HG02852 (cell line): ENCODE measurements around the gene NTNG1.
"Not testable (repeated sequence)": the region's sequence is repeated elsewhere in the genome, so short reads cannot be mapped to it uniquely, and the experiment has no call there.

ENCODE experiments used
- ATAC-seq: cut with Tn5 transposase; IDR thresholded peaks from one replicate; pipeline ENCODE4 v1.9.1; 2021; ENCODE audit warnings: mild to moderate bottlenecking, moderate library complexity; ENCODE audit not compliant: unreplicated experiment

NTNG1 gene

DNA sequence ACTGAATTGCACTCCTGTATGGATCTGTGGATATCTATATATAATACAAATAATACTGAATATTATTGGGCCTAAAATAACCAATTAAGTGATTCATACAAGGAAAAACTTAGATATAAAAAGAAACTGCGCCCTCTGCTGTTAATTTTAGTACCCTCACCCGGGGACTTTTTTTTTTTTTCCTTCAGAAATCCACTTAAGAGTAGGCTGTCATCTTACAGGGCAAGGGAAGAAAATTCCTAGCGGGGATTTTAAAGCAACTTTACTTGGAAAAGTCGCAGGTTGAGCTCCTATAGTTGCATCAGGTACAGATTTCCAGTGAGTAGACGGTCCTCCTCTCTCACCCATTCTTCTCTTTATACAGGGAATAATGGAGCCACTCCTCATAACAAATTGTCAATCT, 1.3 kb downstream of the NTNG1 start:
- no peak for ATAC-seq

DNA sequence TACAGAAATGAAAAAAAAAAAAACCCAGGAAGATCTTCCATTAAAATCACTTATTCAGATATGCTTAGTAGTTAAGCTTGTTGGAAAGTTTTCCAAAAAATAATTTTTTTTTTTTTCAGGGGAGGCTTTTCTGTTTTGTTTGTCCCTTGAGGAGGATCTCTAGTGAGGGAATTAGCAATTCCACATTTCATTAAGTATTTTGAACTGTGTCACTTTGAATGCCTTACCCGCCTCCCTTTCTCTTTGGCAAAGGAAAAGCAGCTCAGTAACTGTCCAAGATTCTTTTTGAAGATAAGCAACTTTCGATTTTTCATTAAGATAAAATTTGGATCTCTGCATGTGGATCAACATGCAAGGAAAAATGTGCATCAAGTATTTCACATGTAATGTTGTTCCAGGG, 1.8 kb downstream of the NTNG1 start:
- no peak for ATAC-seq

DNA sequence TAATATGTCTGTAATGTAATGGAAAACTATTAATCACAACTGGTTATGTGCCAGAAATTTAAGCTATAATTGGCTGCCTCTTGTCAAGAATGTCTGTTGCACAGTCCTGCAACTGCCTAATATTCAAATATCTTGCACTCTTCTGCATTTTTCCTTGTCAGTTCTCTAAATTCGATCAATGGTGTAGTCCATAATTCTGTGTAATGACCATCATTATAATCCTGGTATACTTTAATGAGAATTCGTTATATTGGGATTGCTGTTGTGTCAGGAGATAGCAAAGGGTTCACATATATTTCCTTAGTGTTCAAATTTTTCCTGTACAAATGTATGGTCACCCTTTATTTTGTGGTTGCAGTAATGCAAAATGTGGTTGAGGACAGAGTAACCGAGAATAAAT, 4.8 kb downstream of the NTNG1 start:
- no peak for ATAC-seq

DNA sequence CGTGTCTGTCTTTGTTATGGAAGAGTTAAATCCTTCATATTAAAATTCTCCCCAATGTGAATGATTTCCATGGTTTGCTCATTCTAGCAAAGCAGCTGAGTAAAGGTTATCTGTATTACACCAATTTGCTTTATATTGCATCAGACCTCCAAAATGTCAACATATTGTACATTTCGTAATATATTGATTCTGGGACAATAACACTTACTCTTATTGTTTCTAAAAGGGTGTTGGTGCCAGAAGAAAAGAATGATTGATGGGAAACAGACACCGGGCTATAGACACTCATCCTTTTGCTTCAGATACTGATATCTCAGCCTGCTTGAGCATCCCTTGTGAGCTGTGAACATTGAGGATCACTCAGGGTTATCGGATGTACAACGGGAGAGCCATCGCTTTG, 7.0 kb downstream of the NTNG1 start:
- no peak for ATAC-seq

DNA sequence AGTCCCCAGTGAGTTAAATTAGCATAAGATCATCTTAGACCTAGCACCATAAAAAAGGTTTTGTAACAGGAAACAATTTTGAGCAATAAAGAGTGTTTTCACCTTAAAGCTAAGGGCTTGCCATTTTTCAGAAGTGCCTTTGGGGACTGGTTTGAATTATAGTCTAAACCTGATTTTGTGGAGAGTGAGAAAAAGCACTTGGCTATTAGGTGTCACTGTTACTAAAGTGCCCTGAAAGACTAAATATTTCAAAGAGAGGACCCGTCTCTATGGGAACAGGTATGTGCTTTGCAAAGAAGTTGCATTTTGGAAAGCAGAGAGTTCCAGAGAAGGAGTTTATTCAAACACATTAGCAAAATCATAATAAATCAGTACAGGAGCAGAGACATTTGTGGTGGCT, 9.1 kb downstream of the NTNG1 start:
- no peak for ATAC-seq

DNA sequence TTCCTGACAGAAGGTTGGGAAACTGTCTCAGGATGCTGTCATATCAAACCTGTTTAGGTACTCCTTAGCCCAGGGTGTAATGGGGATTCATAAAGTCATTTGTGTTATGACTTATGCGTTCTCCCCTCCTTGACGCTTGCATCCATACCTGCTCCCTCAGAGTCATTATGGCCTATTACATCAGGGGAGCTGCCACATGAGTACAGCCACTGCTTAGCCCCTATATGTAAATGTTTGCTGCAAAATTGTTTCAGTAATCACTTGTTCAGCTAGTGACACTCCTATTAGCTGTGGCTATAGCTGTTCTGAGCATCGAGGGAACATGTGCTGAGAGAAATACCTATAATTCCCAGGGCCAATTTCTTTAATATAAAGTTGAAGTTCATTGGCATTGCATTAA, 10.5 kb downstream of the NTNG1 start:
- no peak for ATAC-seq

DNA sequence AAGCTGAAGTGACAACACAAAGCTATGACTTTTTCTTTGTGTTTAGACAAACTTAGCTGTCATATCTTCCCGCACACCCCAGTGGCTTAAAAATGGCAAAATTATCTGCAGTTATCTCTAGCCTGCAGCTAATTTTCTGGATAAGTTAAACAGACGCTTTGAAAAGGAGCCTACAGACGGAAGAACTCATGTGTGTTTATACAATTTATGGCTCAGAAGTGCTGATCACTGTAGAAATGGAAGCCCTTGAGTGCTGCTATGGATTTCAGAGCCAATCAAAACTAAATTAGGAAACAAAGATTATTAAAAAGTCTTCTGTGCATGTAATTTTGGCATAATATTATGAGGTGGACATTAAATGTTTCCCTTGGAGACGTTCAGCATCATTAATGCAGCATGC, 11.6 kb downstream of the NTNG1 start:
- no peak for ATAC-seq

DNA sequence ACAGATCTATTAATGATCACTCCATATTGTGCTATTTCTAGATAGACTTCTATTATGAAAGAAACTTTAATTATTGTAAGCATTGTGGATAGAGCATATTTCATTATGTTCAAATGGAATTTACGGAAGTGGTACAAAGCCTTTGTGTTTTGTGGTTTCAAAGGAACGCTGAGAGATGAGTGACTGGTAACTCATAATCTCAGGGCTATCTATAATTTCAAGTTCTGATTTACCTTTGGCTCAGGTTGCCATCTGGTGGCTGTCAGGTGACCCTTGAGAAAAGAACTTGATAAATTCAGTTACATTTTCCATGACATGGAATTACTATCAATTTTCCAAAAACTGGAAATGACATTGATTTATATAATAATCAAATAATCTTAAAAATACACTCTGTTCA, 12.2 kb downstream of the NTNG1 start:
- ATAC-seq, result no peak

DNA sequence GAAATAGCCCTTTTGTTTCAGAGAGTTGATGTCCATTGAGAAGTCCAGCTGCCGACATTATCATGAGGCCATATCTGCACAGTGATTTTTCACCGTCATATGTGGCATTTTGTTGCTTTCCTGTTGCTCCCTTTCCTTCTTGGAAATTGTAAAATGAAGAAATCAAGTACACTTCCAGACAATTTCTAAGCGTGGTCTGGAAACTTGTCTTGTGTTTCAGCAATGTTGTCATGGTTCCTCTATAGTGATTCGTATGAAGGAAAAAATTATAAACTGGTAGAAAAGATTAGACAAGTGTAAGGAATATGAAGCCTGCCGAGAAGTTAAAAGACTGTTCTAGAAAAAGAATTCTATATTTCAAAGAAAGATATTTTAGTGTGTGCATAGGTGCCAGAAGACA, 17.7 kb downstream of the NTNG1 start:
- ATAC-seq, result no peak

DNA sequence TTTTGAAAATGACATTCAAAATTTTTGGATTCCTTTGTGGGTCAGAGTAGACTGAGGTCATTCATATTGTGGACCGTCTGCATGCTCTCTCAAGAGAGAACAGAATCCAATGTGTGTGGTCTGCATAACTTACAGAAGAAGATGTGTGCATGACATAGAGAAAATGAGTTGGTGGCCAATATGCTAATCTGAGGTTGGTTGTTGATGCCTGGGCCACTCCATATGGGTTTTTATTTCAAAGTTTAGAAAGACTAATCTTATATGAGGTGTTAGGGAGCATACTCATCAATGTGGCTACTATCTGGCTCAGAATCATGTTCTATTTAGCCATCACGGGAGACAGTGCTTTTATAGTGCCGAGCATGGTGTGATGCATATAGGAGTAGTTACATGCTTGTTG, 18.2 kb downstream of the NTNG1 start:
- ATAC-seq, result no peak

DNA sequence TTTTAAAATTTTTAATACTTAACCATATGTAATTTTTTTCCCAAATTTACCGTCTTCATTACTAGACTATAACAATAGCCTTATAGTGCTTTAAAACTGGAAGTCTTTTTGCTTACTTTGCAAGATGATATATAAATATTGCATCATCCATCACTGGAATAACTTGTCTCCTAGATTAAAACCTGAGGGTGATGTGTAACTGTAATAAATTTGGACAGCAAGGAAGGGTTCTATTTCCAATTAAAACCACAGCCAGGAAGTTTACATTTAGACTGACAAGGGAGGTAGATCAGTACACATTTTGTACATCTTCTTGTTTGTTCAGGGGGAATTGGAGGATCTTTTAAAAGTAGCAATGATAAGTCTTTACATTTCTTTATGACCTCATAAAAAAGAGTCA, 21.9 kb downstream of the NTNG1 start:
- ATAC-seq, result no peak

DNA sequence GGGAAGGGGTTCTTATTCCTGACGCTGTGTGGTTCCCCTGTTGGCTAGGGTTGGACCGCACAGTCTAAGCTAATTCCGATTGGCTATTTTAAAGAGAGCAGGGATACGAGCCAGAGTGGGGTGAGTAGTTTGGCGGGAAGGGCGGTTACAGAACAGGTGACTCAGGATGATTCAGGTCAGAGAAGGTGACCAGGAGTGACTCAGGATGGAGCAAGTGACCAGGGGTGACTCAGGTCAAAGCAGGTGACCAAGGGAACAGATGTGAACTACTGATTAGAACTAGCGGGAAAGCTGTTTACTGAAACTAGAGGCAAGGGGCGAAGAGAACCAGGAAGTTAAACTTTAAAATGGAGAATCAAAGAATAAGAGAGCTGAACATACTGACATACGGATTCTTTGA, 24.1 kb downstream of the NTNG1 start:
- not testable (repeated sequence) for ATAC-seq

DNA sequence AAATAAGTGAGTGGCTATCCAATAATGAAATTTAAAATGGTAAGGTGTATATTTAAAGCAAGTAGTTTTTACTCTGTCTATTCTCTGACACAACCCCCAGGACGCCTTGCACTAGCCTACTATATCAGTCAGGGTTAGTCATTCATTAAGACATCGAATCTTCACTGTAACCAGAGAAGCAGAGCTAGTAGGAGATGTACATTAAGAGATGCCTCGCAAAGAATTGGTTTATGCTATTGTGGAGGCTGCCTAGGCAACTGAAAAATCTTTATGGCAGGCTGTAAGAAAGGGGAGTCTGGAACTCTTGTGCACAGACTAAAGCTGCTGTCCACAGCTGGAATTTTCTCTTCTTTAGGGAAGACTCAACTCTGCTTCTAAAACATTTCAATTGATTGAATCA, 28.8 kb downstream of the NTNG1 start:
- no peak for ATAC-seq

DNA sequence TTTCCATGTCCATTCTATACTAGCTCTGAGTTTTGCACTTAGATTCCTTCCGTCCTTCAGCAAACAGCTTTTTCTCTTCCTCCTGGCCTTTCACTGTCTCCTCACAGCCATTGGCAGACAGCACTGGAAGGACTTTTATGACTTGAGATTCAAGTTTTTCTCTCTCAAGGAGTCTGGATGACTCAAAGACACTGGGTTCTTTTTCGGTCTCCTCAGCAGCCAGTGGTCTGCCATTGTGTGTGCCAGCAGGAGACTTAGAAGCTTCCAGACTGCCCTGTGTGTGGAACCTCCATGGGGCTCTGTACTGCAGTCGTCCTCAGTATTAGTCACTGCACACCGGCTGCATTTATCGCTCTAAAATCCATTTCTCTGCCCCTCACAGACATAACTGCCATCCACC, 30.5 kb downstream of the NTNG1 start:
- no peak for ATAC-seq

DNA sequence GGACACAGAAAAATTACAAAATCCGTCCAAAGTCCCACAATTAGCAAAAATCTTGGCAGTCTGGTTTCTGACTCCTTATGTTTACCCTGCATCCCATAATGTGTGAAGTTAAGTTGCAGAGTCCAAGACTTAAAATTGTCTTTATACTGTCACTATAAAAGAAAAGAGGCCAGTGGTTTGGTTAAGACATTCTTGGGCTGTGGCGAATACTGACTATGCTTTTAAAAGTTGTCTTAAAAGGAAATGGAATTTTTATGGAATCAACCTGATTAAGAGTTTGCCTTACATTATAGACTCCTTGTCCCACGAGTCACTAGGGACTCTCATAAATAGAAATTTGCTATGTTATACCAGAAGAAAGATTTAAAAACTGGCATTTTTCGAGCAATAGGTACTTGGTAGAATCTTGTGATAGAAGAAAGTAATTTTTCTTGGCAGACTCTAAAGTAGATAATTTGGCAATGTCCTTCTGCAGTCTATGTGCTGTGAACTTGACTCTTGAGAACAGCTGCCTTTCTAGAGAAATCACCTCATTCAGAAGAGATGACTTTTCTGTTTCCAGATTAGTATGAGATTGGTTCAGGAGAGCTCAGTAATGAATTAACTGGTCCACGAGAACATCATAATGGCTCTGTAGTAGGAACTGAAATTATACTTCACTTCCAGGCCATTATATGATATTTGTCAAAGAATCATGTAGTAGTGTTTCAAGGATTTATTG, 31.8 kb downstream of the NTNG1 start:
- no peak for ATAC-seq

DNA sequence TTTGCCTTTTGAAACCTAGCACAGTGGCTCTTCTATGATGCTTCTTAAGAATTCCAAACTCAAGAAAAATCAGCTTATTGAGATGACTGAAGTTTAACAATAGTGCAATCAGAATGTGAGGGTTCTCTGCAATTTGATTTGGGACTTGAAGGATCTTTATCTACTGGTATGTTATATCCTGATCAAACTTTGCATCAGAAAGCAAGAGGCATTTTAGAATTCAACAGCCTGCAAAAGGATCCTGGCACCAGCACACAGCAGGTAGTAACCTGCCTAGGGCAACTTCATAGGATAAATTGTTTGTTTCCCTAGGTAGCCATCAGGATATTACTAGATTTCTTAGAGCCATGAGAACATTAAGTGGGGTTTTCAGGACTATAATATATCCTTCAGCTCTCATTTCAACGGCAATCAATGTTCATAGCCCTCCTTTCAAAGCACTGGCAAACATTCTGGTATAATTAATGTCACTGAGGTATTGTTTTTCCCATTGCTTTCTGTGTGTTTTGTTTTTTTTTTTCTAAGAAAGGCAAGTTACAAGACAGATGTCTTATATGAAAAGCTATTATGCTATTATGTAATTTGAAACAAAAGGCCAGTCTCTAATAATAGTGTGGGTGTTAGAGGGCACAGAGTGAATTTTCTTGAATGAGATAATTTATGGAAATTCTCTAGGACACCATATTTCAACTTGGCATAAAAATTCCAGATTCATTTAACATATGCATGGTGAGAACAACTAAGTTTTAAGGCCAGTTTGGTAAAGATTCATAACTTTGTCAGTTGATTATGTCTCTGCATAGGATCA, 34.5 kb downstream of the NTNG1 start:
- ATAC-seq, result no peak

DNA sequence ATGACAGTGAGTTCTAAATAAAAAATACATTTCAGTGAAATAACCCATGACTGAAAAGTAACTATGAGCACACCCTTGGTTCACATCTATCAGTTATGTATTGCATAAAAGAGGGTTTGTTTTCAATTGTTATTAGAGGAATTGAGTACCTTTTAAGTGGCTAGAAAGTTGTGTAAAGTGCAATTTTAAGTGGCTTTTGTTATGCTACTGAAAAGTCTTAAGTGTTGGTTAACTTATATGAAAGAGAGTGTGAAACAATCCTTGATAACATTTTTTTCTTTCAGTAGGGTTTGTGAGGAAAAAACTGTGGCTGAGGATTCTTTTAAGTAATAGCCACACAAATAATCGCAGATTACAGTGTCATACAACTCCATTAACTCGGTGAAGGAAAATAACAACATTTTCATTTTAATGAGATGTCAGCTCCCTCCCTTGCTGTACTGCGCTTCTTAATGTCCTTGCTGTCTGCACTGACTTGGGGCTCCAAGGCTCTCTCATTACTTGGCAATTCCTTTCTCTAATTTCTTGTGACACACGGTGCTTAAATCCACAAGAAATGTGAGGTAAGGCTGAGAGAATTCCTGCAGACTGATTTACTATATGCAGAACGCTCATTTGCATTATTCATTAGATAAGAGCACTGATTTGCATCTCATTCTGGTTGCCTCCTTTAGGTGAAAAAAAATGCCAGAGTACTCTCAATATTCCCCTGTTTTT, 40.6 kb downstream of the NTNG1 start:
- ATAC-seq, result no peak

DNA sequence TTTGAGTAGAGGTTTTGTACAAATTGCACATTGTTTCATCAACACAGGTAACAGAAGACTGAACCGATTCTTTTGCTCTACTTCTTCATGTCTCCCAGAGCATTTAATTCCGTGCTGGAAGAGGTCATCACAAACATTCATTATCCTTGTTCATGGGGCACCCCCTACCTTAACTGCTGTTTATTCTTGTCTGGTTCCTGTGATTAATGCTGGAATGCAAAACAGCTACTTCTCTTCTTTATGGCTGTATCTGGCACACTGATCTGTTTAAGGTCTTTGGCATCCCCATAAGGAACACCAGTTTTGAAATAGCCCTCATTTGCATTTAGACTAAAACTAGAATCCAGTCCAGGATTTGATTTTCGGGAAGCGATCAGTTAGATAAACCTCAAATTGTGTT, 42.2 kb downstream of the NTNG1 start:
- no peak for ATAC-seq

DNA sequence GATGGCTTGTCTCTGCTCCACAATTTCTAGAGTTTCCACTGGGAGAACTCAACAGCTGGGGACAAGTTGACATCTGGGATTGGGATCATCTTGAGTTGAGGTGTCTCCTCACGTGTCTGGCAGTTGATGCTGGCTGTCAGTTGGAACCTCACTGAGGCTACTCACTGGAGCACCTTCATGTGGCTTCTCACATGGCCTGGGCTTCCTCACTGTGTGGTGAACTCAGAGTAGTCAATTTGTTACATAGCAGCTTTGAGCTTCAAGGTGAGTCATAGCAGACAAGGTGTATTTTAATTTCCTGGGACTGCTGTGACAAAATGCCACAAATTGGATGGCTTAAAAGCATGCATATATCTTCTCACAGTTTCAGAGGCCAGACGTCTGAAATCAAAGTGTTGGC, 44.0 kb downstream of the NTNG1 start:
- no peak for ATAC-seq

DNA sequence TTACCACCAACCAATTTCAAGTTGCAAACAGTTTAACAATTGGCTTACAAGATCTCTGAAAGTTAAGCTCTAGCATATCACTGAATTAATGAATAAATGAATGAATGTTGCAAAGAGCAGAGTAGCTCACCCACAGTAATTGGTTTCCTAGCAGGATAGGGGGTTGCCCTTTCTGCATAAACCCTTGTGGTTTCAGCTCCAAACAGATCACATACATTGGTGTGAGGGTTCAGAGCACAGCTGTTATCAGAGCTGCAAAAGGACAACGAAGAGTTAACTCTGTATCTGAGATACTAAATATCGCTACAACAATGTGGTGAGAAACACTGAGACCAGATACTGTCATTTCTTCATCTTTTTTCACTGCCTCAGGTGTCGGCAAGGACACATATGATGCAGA, 46.6 kb downstream of the NTNG1 start:
- ATAC-seq, result no peak

DNA sequence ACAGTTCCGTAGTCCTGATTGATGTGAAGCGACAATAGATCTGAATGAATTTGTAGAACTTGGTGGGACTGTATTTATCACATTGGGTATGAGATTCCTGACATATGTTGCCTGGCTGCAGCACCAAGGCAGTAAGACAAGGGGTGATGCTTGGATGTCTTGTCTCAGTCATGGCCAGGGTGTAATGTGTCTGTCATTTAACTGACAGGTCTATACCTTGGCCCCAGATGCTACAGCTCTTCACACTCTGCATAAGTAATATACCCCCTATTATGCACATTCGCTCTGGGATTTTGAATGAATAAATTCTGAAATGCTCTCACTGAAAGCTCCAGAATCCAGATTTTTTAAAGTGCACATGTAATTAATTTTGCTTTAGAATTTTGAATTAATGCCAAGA, 47.3 kb downstream of the NTNG1 start:
- ATAC-seq, result no peak

DNA sequence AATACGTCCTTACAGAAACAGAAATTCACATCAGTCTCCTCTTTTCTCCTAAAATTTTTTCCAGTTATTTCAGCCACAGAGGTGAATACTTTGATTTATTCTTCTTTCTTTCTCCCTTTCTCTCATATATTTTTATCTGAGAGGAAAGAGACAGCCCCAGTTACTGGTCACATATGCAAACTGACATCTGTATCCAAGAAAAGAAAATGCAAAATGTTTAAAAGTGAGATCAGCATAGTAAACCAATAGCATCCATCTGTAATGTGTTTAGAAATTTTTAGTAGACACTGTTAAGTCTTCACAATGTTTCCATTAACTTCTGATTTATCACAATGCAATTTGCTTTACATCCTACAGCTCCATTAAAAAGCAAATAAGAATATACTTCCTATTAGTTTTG, 53.5 kb downstream of the NTNG1 start:
- ATAC-seq, result no peak
